ENCODE data around the gene ARHGAP22. TPM values are rescaled to one million over a fixed set of nuclear protein-coding genes. Genes with fewer than 3 reads are reported as not detected.

The ARHGAP22 gene, protein sequence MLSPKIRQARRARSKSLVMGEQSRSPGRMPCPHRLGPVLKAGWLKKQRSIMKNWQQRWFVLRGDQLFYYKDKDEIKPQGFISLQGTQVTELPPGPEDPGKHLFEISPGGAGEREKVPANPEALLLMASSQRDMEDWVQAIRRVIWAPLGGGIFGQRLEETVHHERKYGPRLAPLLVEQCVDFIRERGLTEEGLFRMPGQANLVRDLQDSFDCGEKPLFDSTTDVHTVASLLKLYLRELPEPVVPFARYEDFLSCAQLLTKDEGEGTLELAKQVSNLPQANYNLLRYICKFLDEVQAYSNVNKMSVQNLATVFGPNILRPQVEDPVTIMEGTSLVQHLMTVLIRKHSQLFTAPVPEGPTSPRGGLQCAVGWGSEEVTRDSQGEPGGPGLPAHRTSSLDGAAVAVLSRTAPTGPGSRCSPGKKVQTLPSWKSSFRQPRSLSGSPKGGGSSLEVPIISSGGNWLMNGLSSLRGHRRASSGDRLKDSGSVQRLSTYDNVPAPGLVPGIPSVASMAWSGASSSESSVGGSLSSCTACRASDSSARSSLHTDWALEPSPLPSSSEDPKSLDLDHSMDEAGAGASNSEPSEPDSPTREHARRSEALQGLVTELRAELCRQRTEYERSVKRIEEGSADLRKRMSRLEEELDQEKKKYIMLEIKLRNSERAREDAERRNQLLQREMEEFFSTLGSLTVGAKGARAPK
- 0.82 and 1.5 TPM in 2 replicates for total RNA-seq

DNA sequence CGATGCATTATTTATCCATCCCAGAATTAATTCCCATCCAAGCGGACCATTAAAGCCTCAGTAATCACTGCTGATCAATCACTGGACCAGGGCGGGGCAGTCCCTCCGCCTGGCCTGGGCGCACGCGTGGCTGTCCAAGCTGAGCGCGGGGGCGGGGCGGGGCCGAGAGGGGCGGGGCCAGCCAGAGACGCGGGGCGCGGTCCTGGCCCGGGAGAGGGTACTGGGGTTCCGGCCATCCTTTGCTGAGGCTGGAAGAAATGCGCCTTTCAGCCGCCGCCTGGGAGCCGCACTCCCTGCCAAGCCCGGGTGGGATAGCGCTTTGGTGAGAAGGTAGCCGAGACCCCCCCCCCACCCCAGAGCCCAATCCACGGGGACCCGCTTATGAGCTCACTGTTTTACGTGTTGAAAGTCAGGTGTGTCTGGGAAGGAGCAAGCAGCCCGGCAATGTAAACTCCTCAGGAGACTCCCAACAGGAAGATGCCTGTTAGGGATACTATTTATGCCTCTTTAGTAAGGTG, at the start of gene ARHGAP22:
TSS of gene ARHGAP22 (minus strand) at position 83 of the 518 bp plus-strand sequence. CDS start 277 bp downstream, outside the sequence.
- ChIA-PET CTCF (interaction anchor here (0.9 to 7.6 kb wide), 7 partner anchors 10 to 59 kb away, joined by 3 to 173 read pairs (median 13); no protein-coding TSS in a partner anchor), POLR2A (interaction anchor here (0.5 to 1.5 kb wide), 4 partner anchors 31 to 52 kb away, joined by 3 to 5 read pairs (median 4); no protein-coding TSS in a partner anchor)
- TF ChIP-seq, protein P1, sequence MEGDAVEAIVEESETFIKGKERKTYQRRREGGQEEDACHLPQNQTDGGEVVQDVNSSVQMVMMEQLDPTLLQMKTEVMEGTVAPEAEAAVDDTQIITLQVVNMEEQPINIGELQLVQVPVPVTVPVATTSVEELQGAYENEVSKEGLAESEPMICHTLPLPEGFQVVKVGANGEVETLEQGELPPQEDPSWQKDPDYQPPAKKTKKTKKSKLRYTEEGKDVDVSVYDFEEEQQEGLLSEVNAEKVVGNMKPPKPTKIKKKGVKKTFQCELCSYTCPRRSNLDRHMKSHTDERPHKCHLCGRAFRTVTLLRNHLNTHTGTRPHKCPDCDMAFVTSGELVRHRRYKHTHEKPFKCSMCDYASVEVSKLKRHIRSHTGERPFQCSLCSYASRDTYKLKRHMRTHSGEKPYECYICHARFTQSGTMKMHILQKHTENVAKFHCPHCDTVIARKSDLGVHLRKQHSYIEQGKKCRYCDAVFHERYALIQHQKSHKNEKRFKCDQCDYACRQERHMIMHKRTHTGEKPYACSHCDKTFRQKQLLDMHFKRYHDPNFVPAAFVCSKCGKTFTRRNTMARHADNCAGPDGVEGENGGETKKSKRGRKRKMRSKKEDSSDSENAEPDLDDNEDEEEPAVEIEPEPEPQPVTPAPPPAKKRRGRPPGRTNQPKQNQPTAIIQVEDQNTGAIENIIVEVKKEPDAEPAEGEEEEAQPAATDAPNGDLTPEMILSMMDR (IDR thresholded peaks at IDR 0.05): no peak
- Mint-ChIP-seq H3K4me3 (peak within 1 kb of the TSS; percentile 82), H3K36me3 (ENCODE audit: low read depth) (no peaks in the 10 kb centered on the region), H3K9me3 (no peaks in the 10 kb centered on the region), H3K4me1 (peaks cover 34% of the 10 kb centered on the region), H3K27ac (peak within 1 kb of the TSS; percentile 35), H3K27me3 (peaks cover 4% of the 10 kb centered on the region)
- intact Hi-C loops (cut with micrococcal nuclease): loop anchor here (2.0 kb wide), 1 partner anchor 242 kb away; no protein-coding TSS in a partner anchor
- ATAC-seq (ENCODE audit: low read depth): peak; percentile 74
- DNase-seq: peak; percentile 40

DNA sequence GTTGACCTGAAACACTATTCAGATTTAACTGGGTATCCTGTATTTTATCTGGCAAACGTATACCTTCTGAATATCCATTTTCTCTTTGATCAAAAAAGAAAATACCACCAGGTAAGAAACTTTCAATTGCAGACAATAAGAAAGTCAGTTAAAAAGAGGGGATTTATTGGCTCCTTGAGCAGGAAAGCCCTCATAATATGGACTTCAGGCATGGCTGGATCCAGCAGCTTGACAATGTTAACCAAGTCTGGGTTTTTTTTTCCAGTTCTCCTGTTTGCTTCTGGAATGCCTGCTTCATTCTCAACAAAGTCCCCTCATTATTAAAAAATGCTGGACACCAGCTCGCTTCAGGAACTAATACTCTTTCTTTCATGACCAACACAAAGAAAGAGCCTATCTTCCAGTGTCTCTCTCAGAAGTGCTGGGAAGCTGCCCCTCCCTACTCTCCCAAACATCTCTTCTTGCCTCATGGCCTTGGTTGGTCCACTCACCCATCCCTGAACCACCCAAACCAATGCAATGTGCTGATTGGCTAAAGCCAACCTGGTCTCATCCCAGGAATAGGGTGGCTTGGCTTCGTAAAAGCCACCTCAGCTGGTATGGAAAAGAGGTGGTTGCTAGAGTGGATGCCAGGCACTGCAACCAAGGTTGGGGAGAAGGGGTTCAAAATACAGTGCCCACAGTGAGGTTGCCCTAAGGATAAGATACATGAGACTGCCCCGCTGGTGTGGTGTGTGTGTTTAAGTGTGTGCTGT, 49.2 kb upstream of the ARHGAP22 start:
- CTCF ChIA-PET: interaction anchor here (4.5 to 7.0 kb wide), 3 partner anchors 39 to 104 kb away, joined by 44 to 301 read pairs (median 173); partner anchors contain the start of gene ARHGAP22

DNA sequence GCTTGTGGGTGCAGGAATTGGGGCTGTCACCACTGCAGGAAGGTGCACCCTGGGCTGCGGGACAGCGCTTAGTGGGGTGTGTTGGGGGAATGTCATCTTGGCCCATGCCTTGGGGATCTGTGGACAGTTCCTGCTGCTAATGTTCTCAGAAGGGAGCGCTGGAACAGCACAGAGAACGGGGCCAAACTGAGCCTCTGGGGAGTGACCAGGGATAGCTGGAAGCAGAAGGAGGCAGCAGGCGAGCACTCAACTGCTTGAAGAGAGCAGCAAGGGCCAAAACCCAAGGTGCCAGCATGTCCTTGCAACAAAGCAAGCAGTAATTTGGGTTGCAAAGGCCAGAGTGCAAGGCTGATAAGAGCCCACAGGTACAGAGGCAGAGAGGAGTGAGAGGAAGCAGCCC, 48.5 kb upstream of the ARHGAP22 start:
- Mint-ChIP-seq H3K4me3 (no peak overlapping the region), H3K4me1 (peaks cover 35% of the 10 kb centered on the region), H3K36me3 (ENCODE audit: low read depth) (no peaks in the 10 kb centered on the region), H3K27me3 (peaks cover 8% of the 10 kb centered on the region), H3K9me3 (no peaks in the 10 kb centered on the region), H3K27ac (no peak overlapping the region)
- ChIA-PET POLR2A (no interaction called here), CTCF (interaction anchor here (1.4 kb wide), 1 partner anchor 44 kb away, joined by 4 read pairs; no protein-coding TSS in a partner anchor)
- no peak for DNase-seq
- TF ChIP-seq, protein P1 (IDR thresholded peaks at IDR 0.05): no peak
- ATAC-seq (ENCODE audit: low read depth): no peak
- intact Hi-C loops (cut with micrococcal nuclease): no loop called here

More for the DNA sequence above, 49.2 kb upstream of the ARHGAP22 start:
- no peak overlapping the region for H3K27ac Mint-ChIP-seq
- intact Hi-C loops (cut with micrococcal nuclease): no loop called here
- TF ChIP-seq, protein P1 (IDR thresholded peaks at IDR 0.05): no peak
- DNase-seq (no peak), ATAC-seq (ENCODE audit: low read depth) (no peak)
- H3K4me3 Mint-ChIP-seq: no peak overlapping the region
- no peaks in the 10 kb centered on the region for H3K9me3 Mint-ChIP-seq
- peaks cover 37% of the 10 kb centered on the region for H3K4me1 Mint-ChIP-seq
- no peaks in the 10 kb centered on the region for H3K36me3 Mint-ChIP-seq (ENCODE audit: low read depth)
- POLR2A ChIA-PET: no interaction called here
- peaks cover 8% of the 10 kb centered on the region for H3K27me3 Mint-ChIP-seq

DNA sequence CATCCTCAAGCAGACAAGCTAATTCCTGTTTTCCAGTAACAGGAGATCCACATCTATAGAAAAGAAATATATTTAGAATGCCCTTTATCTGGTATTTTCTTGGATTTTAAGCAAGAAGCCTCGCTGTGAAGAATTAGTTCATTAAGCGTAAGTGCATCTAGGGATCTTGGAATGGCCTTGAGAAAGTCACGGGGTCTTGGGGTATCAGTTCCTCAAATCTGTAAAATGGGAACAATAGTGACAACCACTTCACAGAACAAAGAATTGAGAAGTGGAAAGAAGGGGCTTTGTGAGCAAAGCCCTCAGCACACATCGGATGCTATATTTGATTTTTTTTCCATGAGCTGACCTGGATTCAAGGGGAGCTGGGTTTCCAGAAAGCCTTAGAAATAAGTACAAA, 47.5 kb upstream of the ARHGAP22 start:
- intact Hi-C loops (cut with micrococcal nuclease): loop anchor here (1.0 kb wide), 1 partner anchor 44 kb away; no protein-coding TSS in a partner anchor
- Mint-ChIP-seq H3K27me3 (peaks cover 8% of the 10 kb centered on the region), H3K4me3 (no peak overlapping the region), H3K4me1 (peaks cover 30% of the 10 kb centered on the region), H3K27ac (no peak overlapping the region), H3K36me3 (ENCODE audit: low read depth) (no peaks in the 10 kb centered on the region), H3K9me3 (no peaks in the 10 kb centered on the region)
- TF ChIP-seq, protein P1 (IDR thresholded peaks at IDR 0.05): no peak
- no peak for DNase-seq
- ChIA-PET POLR2A (no interaction called here), CTCF (interaction anchor here (1.4 to 2.8 kb wide), 3 partner anchors 18 to 46 kb away, joined by 4 to 14 read pairs (median 4); no protein-coding TSS in a partner anchor)
- no peak for ATAC-seq (ENCODE audit: low read depth)

Data from activated B cell treated with CpG ODN at 0.5 μM for 24 hours (primary cell).